ENCODE results near the gene AEBP1.

The AEBP1 gene

GRCh38 chr7:44158096-44158872 lies 54.1 kb downstream of the AEBP1 start:
- peaks cover 29% of the 10 kb centered on the region for H3K27me3 Mint-ChIP-seq
- no peak overlapping the region for H3K27ac Mint-ChIP-seq
- no peaks in the 10 kb centered on the region for H3K9me3 Mint-ChIP-seq
- H3K4me1 Mint-ChIP-seq, result no peaks in the 10 kb centered on the region
- no peaks in the 10 kb centered on the region for H3K36me3 Mint-ChIP-seq
- DNase-seq, result peak; percentile 13
- no peak overlapping the region for H3K4me3 Mint-ChIP-seq
- CTCF ChIA-PET, result no interaction called here

GRCh38 chr7:44158873-44159631 lies 54.9 kb downstream of the AEBP1 start:
- Mint-ChIP-seq H3K4me1 (no peaks in the 10 kb centered on the region), H3K27ac (no peak overlapping the region), H3K4me3 (no peak overlapping the region), H3K27me3 (peaks cover 36% of the 10 kb centered on the region), H3K36me3 (no peaks in the 10 kb centered on the region), H3K9me3 (no peaks in the 10 kb centered on the region)
- CTCF ChIA-PET, result no interaction called here
- DNase-seq, result no peak

- Mint-ChIP-seq H3K9me3 (no peaks in the 10 kb centered on the region), H3K27ac (no peak overlapping the region), H3K36me3 (no peaks in the 10 kb centered on the region), H3K27me3 (peaks cover 37% of the 10 kb centered on the region), H3K4me3 (no peak overlapping the region), H3K4me1 (no peaks in the 10 kb centered on the region)
- CTCF ChIA-PET, result no interaction called here
- DNase-seq, result no peak
Observed at GRCh38 chr7:44159824-44160630, 55.9 kb downstream of the AEBP1 start.

GRCh38 chr7:44161371-44161770 lies 57.2 kb downstream of the AEBP1 start:
- Mint-ChIP-seq H3K27me3 (peaks cover 41% of the 10 kb centered on the region), H3K9me3 (no peaks in the 10 kb centered on the region)
- CTCF ChIA-PET, result no interaction called here

GRCh38 chr7:44162179-44162578 lies 58.0 kb downstream of the AEBP1 start:
- Mint-ChIP-seq H3K27ac (no peak overlapping the region), H3K27me3 (peaks cover 41% of the 10 kb centered on the region), H3K9me3 (no peaks in the 10 kb centered on the region), H3K36me3 (no peaks in the 10 kb centered on the region), H3K4me1 (no peaks in the 10 kb centered on the region), H3K4me3 (no peak overlapping the region)
- DNase-seq, result no peak
- CTCF ChIA-PET, result no interaction called here

More at GRCh38 chr7:44161371-44161770, 57.2 kb downstream of the AEBP1 start:
- Mint-ChIP-seq H3K36me3 (no peaks in the 10 kb centered on the region), H3K27ac (no peak overlapping the region), H3K4me1 (no peaks in the 10 kb centered on the region), H3K4me3 (no peak overlapping the region)
- no peak for DNase-seq

- H3K27me3 Mint-ChIP-seq, result peaks cover 41% of the 10 kb centered on the region
- CTCF ChIA-PET, result interaction anchor here (0.5 kb wide), 1 partner anchor 21 kb away, joined by 3 read pairs; no protein-coding TSS in a partner anchor
- DNase-seq, result no peak
- H3K36me3 Mint-ChIP-seq, result no peaks in the 10 kb centered on the region
- H3K9me3 Mint-ChIP-seq, result no peaks in the 10 kb centered on the region
- H3K4me1 Mint-ChIP-seq, result peaks cover 5% of the 10 kb centered on the region
- no peak overlapping the region for H3K27ac Mint-ChIP-seq
- no peak overlapping the region for H3K4me3 Mint-ChIP-seq
Observed at GRCh38 chr7:44162785-44163395, 58.7 kb downstream of the AEBP1 start.

GRCh38 chr7:44163591-44163990 lies 59.4 kb downstream of the AEBP1 start:
- H3K4me3 Mint-ChIP-seq, result no peak overlapping the region
- no peaks in the 10 kb centered on the region for H3K9me3 Mint-ChIP-seq
- no peaks in the 10 kb centered on the region for H3K36me3 Mint-ChIP-seq
- no peak for DNase-seq
- peaks cover 45% of the 10 kb centered on the region for H3K27me3 Mint-ChIP-seq
- H3K4me1 Mint-ChIP-seq, result peaks cover 7% of the 10 kb centered on the region
- CTCF ChIA-PET, result interaction anchor here (0.5 kb wide), 1 partner anchor 22 kb away, joined by 3 read pairs; no protein-coding TSS in a partner anchor
- H3K27ac Mint-ChIP-seq, result no peak overlapping the region

Data from activated naive CD4-positive, alpha-beta T cell treated with anti-CD3 and anti-CD28 coated beads, Interleukin-2, amount 10 ng/mL, durations not matched to agents 7 days and 5 days (primary cell).